Neural crest cell (in vitro differentiated cells): ENCODE measurements around the gene PSMA6. TPM values are rescaled to one million over a fixed set of nuclear protein-coding genes. Genes with fewer than 3 reads are reported as not detected.

Experiments
- DNase-seq: peaks from one replicate; pipeline ENCODE4 v3.0.0; 2021; ENCODE audit warnings: low read depth, mixed read lengths, low spot score
- H3K27ac Mint-ChIP-seq: one replicate; pipeline ENCODE4 v1.8.0; 2021; ENCODE audit warnings: mild to moderate bottlenecking, mixed read lengths; ENCODE audit not compliant: unreplicated experiment
- H3K27me3 Mint-ChIP-seq: 2 replicates; pipeline ENCODE4 v1.8.0; 2021; ENCODE audit warnings: low read depth, mild to moderate bottlenecking, mixed read lengths
- H3K36me3 Mint-ChIP-seq: 2 replicates; pipeline ENCODE4 v1.8.0; 2021; ENCODE audit warnings: low read depth, mild to moderate bottlenecking, mixed read lengths
- H3K4me1 Mint-ChIP-seq: 2 replicates; pipeline ENCODE4 v1.8.0; 2021; ENCODE audit warnings: mixed read lengths
- H3K4me3 Mint-ChIP-seq: one replicate; pipeline ENCODE4 v1.8.0; 2021; ENCODE audit warnings: mild to moderate bottlenecking, mixed read lengths
- H3K9me3 Mint-ChIP-seq: 2 replicates; pipeline ENCODE4 v1.8.0; 2021; ENCODE audit warnings: mixed read lengths
- total RNA-seq: library from RNA; stranded (reverse); gene quantifications from 2 replicates; pipeline ENCODE4 v1.2.1, GENCODE V29; 2021
- TF ChIP-seq, protein P1 (sequence below): fragments of 200-600 bp; sonication (generic); conservative IDR thresholded peaks from 2 replicates; pipeline ENCODE4 v1.5.0; 2021; ENCODE audit warnings: antibody characterized with exemption, mild to moderate bottlenecking

Gene PSMA6
- total RNA-seq, 1 donor from 2014 or later: 229 TPM

DNA sequence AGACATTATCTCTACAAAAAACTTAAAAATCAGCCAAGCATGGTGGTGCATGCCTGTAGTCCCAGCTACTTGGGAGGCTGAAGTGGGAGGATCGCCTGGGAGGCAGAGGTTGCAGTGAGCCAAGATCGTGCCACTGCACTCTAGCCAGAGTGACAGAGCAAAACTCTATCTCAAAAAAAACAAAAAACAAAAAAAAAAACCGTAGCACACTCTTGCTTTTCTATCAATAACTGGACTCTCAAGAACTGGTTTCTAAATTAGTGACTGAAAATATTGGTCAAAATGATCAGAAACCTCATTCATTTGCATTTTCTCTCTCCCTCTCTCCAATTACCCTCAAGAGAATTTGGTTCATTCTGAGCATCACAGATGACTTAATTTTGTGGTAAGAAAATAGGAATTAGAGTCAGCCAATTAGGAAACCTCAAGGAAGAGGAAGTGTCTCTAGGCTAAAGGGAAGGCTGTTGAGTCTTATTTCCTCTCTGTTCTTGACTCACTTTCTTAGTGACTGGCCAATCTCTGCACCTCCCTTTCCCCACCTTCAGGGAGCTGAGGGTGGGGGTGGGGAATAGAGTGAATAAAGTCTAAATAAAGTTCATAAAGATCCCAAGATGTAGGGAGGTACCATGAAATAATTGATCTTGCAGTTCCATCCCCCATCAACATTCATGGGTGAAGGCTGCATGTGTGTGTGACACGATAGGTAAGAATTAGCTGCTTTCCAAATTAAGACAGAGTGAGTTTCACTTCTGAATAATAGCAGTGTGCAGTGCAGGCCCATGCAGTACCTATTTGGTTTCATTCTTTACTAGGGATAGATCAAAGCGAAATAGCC is 6.8 kb upstream of the PSMA6 start:
- no peak for DNase-seq
- no peaks in the 10 kb centered on the region for H3K9me3 Mint-ChIP-seq
- no peaks in the 10 kb centered on the region for H3K27me3 Mint-ChIP-seq
- peaks cover 3% of the 10 kb centered on the region for H3K36me3 Mint-ChIP-seq
- H3K4me1 Mint-ChIP-seq: peaks cover 6% of the 10 kb centered on the region
- no peak overlapping the region for H3K4me3 Mint-ChIP-seq
- TF ChIP-seq, protein P1, sequence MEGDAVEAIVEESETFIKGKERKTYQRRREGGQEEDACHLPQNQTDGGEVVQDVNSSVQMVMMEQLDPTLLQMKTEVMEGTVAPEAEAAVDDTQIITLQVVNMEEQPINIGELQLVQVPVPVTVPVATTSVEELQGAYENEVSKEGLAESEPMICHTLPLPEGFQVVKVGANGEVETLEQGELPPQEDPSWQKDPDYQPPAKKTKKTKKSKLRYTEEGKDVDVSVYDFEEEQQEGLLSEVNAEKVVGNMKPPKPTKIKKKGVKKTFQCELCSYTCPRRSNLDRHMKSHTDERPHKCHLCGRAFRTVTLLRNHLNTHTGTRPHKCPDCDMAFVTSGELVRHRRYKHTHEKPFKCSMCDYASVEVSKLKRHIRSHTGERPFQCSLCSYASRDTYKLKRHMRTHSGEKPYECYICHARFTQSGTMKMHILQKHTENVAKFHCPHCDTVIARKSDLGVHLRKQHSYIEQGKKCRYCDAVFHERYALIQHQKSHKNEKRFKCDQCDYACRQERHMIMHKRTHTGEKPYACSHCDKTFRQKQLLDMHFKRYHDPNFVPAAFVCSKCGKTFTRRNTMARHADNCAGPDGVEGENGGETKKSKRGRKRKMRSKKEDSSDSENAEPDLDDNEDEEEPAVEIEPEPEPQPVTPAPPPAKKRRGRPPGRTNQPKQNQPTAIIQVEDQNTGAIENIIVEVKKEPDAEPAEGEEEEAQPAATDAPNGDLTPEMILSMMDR: no peak
- no peak overlapping the region for H3K27ac Mint-ChIP-seq

DNA sequence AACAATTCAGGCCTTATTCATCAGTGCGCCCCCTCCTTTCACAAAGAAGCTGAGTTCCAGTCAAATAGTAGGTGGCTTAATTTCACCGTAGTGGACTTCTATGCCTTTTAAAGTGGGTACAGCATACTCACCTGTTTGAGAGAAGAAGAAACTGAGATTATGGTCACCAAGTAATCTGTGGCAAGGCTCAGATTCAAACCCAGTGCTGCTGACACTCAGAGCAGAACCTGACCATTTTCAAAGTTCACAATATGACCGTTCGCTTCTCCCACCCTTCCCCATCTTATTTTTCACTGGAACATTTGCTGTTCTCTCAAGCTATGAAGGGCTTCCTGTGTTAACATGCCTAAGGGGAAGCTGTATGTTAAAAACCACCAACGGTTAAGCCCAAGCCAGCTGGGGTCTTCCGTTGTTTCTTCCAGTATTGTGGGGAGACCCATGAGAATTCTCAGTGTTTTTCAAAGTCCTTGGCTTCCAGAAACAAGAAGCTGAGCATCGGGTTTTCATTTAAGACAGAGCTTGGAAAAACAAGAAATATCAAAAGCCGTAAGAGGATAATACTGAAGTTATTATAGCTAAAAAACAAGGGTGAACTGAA is 6.1 kb upstream of the PSMA6 start:
- H3K36me3 Mint-ChIP-seq: peaks cover under 1% of the 10 kb centered on the region
- peaks cover 5% of the 10 kb centered on the region for H3K4me1 Mint-ChIP-seq
- no peaks in the 10 kb centered on the region for H3K9me3 Mint-ChIP-seq
- DNase-seq: no peak
- TF ChIP-seq, protein P1: no peak
- no peak overlapping the region for H3K4me3 Mint-ChIP-seq
- H3K27ac Mint-ChIP-seq: no peak overlapping the region
- no peaks in the 10 kb centered on the region for H3K27me3 Mint-ChIP-seq

DNA sequence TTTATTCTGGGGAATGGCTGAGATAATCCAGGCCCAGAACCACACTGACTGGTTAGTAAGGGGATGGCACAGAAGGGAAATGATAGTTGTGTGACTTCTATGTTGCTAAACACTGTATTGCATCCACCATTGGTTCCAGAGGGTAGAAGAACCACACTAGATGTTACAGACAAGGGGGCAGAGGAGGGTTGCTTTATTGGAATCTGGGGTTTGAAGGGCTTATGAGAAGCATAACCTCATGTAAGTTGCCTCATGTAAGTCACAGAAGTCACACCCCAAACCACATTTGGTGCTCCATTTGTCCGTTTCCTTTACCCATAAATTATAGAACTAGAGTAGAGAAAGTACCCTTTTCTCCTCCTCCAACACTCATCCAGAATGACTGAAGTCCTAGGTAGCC is 5.5 kb upstream of the PSMA6 start:
- TF ChIP-seq, protein P1: no peak
- peaks cover 7% of the 10 kb centered on the region for H3K4me1 Mint-ChIP-seq
- no peaks in the 10 kb centered on the region for H3K27me3 Mint-ChIP-seq
- no peaks in the 10 kb centered on the region for H3K36me3 Mint-ChIP-seq
- H3K4me3 Mint-ChIP-seq: no peak overlapping the region
- no peaks in the 10 kb centered on the region for H3K9me3 Mint-ChIP-seq
- no peak overlapping the region for H3K27ac Mint-ChIP-seq
- DNase-seq: no peak

DNA sequence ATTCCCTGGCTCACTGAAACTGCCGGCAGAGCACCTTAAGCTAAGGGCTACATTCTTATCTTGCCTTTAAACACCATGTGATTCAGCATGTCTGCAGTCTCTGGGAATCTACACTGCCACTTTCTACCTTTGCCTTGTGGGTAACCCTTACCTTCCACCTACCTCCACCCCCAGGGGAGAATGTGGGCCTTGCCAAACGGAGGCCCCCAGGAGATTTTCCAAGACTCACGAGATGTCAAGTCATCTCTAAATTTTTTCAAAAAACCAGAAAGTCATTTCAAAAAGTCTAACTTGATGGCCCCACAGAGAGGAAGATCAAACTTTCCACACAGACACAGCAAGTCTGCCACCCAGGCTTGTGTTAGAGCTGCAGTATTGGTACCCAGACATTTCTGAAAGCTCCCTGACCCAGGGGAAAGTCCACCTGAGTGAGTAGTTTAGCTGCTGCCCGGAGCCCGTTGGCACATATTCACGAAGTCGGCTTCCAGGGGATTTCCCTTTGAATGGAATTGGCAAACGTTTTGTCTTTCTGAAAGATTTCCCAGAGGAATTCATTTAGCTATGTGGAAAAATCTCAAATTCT is 4.7 kb upstream of the PSMA6 start:
- Mint-ChIP-seq H3K4me3 (no peak overlapping the region), H3K36me3 (no peaks in the 10 kb centered on the region), H3K4me1 (peaks cover 15% of the 10 kb centered on the region), H3K27me3 (no peaks in the 10 kb centered on the region), H3K9me3 (no peaks in the 10 kb centered on the region), H3K27ac (no peak overlapping the region)
- TF ChIP-seq, protein P1: no peak
- no peak for DNase-seq

DNA sequence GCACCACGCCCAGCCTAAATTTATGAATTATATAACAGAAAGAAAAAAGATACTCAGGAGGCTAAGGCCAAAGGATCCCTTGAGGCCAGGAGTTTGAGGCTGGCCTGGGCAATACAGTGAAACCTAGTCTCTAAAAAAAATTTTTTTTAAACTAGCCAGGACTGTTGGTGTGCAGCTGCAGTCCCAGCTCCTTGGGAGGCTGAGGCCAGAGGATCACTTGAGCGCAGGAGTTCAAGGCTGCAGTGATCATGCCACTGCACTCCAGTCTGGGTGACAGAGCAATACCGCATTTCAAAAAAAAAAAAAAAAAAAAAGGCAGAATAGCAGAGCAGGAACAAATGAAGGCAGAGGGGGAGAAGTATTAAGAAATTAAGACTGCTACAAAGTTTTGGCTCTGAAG is 2.6 kb upstream of the PSMA6 start:
- peaks cover 32% of the 10 kb centered on the region for H3K4me1 Mint-ChIP-seq
- H3K36me3 Mint-ChIP-seq: no peaks in the 10 kb centered on the region
- no peaks in the 10 kb centered on the region for H3K9me3 Mint-ChIP-seq
- H3K27ac Mint-ChIP-seq: no peak overlapping the region
- no peaks in the 10 kb centered on the region for H3K27me3 Mint-ChIP-seq
- H3K4me3 Mint-ChIP-seq: peak overlapping the region; percentile 45
- DNase-seq: no peak
- TF ChIP-seq, protein P1: no peak
